HG03460 (cell line): ENCODE measurements around the gene ADAMTS18.

ENCODE experiments used
- ATAC-seq: cut with Tn5 transposase; IDR thresholded peaks from one replicate; pipeline ENCODE4 v1.9.1; 2021; ENCODE audit not compliant: unreplicated experiment

Gene ADAMTS18

DNA sequence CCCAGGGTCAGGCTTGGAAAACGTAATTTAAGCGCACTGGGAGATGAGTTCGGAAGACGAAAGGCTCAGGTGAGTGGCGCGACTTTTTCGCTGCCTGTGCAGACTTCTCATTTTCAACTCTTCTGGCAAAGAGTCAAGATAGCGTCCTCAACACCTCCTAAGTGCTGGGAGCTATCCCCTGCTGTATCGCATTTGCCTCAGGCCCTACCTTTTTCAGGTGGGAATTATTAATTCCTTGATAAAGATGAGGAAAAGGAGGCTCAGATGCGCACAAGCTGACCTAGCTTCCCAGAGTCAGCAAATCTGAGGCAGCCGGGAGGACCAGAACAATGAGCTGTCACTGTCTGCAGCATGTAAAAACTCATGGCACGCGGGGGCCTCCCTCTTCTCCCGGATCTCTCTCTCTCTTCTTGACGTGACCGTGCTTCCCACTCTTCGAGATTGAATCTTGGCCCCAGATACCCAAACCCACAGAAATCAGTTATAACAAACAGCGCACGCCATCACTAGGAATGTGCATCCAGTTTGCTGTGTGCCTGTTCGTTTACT lies 512 bp upstream of the ADAMTS18 start:
- ATAC-seq, result no peak

DNA sequence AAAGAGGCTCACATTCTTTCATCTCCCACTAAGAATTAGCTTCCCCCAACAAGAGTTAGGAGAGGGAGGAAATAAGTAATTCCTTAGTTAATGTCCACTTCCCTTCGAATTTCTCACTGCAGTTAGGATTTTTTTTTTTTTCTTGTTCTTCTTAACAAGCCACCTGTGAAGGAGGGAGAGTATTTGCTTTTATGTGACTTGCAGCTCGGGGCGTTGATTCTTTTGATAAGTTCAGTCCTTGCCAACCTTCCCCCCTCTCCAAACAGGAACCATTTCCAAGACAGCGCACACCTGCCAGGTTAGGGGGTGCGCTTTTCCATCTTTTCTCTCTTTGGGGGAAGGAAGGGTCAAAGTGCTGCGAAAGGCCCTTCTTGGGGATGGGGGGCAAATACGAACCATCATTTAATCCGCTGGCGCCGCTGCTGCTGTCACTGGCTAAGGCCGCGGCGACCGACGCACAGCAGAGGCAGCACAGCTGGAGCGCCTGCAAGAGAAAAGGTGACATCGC lies 758 bp downstream of the ADAMTS18 start:
- ATAC-seq, result no peak

- ATAC-seq, result no peak
These were observed 1.7 kb downstream of the ADAMTS18 start for GRCh38 chr16:77433146-77433545.

GRCh38 chr16:77432264-77432663 lies 2.6 kb downstream of the ADAMTS18 start:
- no peak for ATAC-seq

DNA sequence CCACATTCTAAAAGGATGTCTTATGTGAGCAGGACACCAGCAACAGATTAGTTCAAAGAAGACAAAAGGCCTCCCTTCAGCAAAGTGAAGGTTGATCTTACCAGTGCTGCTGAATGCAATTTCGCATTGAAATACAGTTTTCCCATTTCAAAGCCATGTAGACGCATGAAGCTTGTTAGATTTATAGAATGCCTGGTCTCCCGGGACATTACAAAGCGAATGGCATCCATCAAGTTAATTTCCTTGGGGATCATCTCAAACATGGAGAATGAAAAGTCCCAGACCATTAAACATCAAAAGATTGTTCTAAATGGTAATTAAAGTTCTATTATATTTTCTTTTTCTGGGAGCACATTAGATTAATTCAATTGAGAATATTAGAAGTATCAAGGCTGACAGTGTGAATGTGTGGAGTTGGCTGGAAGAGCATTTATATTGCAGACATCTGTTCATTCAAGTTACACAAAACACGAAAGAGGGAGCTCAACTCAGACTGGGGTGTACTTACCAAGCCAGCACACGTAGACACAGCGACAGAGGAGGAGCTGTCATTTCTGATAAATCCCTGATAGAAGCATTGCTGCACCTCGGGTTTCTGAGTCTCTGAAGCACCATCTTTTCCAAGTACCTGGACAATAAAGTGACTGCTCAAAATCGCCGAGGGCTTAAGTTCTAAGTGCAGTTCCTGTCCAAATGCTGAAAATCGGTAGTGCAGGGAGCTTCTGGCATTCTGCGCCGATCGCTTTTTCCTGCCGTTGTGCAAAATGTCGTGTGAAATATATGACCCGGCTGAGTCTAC lies 3.8 kb downstream of the ADAMTS18 start:
- no peak for ATAC-seq

- ATAC-seq, result no peak
These were observed 4.5 kb downstream of the ADAMTS18 start for GRCh38 chr16:77430360-77430759.

- no peak for ATAC-seq
These were observed 9.8 kb downstream of the ADAMTS18 start for GRCh38 chr16:77424871-77425604.

GRCh38 chr16:77422196-77422784 lies 12.5 kb downstream of the ADAMTS18 start:
- ATAC-seq, result no peak

- no peak for ATAC-seq
These were observed 17.8 kb downstream of the ADAMTS18 start for GRCh38 chr16:77416939-77417480.

DNA sequence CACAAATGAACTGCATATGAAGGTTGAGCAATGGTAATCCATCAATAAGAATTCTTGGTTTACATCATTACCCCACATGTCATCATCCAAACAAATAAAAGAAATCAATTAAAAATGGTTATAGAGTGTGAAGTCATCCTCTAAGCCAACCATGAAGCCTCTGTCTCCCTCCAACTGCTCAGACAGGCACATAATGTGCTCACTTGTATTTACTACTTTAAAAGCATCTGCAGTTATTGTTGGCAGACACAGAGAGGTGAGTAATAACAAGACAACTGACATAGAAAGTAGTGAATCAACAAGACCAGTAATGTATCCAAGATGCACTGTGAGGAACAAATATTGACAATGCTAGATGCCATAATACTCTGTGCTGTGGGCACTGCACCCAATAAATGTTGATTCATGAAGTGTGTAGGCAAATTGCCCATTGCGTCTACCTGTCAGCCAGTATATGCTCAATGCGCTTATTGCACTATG lies 20.0 kb downstream of the ADAMTS18 start:
- ATAC-seq, result no peak

- no peak for ATAC-seq
These were observed 24.4 kb downstream of the ADAMTS18 start for GRCh38 chr16:77410449-77410848.

DNA sequence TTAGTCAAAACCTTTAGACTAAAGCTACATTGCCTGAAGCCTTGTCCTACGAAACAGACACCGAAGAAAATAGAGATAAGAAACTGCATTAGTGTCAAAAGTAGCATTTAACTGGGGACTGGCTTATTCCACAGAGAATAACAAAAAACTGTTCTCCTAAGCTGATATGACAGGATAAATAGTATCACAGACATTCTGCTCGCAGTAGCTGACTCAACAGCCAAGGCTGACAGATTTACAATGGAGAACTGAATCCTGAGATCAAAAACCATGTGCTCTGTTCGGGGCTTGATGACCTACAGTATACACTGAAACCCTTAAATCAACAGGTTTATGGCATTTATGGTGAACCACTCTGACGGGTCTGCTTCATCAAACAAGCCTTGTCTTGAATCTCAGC lies 25.5 kb downstream of the ADAMTS18 start:
- ATAC-seq, result no peak

DNA sequence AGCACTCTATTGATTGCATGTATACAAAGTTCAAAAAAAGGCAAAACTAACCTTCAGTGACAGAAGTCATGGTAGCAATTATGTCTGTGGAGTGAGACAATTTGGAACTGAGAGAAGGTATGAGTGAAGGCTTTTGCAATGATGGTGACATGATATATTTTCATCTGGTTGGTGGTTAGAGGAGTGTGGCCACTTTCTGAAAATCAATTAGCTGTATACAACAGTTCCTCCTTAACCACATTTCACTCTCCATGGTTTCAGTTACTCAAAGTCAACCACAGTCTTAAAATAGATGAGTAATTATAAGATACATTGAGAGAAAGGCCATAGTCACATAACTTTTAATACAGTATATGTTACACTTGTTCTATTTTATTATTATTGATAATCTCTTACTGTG lies 26.2 kb downstream of the ADAMTS18 start:
- ATAC-seq, result no peak

DNA sequence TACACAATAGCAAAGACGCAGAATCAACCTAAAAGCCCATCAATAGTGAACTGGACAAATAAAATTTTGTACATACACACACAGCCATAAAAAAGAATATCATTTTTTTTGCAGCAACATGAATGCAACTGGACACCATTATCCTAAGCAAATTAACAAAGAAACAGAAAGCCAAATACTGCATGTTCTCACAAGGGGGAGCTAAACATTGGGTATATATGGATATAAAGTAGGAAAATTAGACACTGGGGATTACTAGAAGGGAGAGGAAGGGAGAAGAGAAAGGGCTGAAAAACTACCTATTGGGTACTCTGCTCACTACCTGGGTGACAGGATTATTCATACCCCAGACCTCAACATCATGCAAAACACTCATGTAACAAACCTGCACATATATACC lies 28.2 kb downstream of the ADAMTS18 start:
- no peak for ATAC-seq

DNA sequence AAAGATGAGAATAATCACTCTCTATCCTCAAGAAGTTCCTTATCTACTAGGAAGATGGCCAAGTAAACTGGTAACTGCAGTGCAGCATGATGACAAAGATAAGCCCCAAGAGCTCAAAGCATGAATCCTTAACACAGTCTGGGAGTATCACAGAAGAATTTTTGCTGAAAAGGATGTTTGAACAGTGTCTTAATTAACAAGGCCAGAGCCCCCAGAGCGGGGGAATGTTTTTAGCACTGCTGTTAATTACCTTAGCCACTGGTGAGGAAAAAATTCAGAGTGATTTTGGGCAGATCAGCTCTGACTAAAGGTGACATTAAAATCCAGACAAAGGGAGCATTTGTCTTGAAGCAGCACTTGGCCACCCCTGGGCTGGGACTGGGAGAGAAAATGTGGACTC lies 30.1 kb downstream of the ADAMTS18 start:
- ATAC-seq, result no peak

GRCh38 chr16:77403732-77404131 lies 31.1 kb downstream of the ADAMTS18 start:
- no peak for ATAC-seq

DNA sequence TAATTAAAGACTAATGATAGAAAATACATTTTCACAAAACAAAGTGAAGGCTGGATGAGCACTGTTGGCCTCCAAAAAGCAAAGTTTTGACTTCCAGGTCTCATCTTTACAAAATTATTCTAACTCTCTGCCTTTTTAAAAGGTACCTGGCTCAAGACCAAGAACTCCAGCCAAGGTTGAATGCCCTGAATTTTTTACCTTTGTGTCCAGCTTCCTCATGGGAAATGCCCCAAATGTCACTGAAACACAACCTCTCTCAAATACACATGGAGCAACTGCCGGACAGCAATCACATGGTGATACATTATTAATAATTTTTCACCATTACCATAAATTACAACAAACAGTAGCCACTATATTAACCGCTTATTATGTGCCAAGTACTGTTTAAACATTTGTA lies 32.2 kb downstream of the ADAMTS18 start:
- ATAC-seq, result no peak

GRCh38 chr16:77402118-77402517 lies 32.7 kb downstream of the ADAMTS18 start:
- no peak for ATAC-seq

DNA sequence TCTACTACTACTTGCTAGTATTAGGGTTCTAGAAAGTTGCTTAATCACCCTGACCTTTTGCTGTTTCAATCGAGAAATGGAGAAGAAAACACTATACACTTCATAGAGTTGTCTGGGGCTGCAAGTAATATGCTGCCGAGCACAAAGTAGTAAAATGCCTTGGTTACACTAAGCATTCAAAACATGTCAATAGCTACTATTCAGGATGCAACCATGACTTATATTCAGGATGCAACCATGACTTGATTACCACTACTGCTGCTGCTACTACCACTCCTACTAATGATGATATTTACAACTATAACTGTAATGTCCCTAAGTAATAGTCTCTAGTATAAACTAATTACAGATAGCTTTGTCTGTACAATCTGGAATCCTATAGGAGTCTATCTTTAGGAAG lies 35.3 kb downstream of the ADAMTS18 start:
- ATAC-seq, result no peak

DNA sequence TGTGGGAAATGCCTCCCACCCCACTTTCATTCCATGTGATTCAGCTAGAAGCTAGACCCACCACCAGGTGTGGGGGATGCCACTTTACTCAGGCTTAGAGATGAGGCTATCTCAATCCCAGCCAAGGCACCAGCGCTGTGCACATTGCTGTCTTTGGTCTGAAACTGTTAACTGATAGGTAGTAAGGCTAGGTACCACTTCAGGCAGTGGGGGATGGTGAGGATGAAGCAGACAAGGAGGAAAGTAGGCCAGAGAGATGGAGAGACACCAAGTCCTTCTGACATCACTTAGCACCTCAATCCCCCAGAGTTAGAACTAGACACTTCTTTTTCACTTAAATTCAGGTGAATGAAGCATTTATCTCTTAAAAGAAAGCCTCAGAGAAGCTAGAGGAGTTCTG lies 35.8 kb downstream of the ADAMTS18 start:
- no peak for ATAC-seq

GRCh38 chr16:77398495-77398894 lies 36.3 kb downstream of the ADAMTS18 start:
- no peak for ATAC-seq
